Stimulated activated CD8-positive, alpha-beta memory T cell treated with anti-CD3 and anti-CD28 coated beads, Interleukin-7, amount 100 ng/mL, for 4 hours (primary cell): Measurements from ENCODE around the gene CEP20.

ENCODE experiments used
- DNase-seq, 2 donors: peaks; one replicate each; pipeline ENCODE4 v3.0.0-alpha.2; 2020; ENCODE audit warnings: low read depth in 2 of 2

Gene CEP20

GRCh38 chr16:15832241-15832640, 56.2 kb downstream of the CEP20 start:
- DNase-seq = no peak

GRCh38 chr16:15830832-15831451, 57.5 kb downstream of the CEP20 start:
- DNase-seq = no peak

GRCh38 chr16:15829460-15829859, 58.9 kb downstream of the CEP20 start:
- no peak for DNase-seq

- no peak for DNase-seq
Observed at GRCh38 chr16:15827709-15828343, 60.6 kb downstream of the CEP20 start.

- DNase-seq = no peak
Observed at GRCh38 chr16:15827299-15827698, 61.1 kb downstream of the CEP20 start.

- DNase-seq = no peak
Observed at GRCh38 chr16:15825750-15826305, 62.6 kb downstream of the CEP20 start.

- DNase-seq = no peak
Observed at GRCh38 chr16:15822957-15823356, 65.4 kb downstream of the CEP20 start.

- DNase-seq = no peak
Observed at GRCh38 chr16:15820837-15821236, 67.6 kb downstream of the CEP20 start.

- DNase-seq = no peak
Observed at GRCh38 chr16:15819046-15819445, 69.4 kb downstream of the CEP20 start.

- DNase-seq = no peak
Observed at GRCh38 chr16:15817446-15817845, 71.0 kb downstream of the CEP20 start.

GRCh38 chr16:15816228-15816627, 72.2 kb downstream of the CEP20 start:
- no peak for DNase-seq
